ENCODE data around the gene ALDH1L1.

ALDH1L1 gene

GRCh38 chr3:126121632-126122031 lies 58.8 kb downstream of the ALDH1L1 start:
- no peak for TF ChIP-seq POLR2AphosphoS5 (IDR thresholded peaks at IDR 0.05; ENCODE audit: low read depth, low read length)
- TF ChIP-seq FOXP2 (optimal IDR thresholded peaks at IDR 0.05; ENCODE audit: borderline replicate concordance, extremely low read depth, extremely low read length, insufficient read depth): no peak
- TF ChIP-seq SIN3A (IDR thresholded peaks at IDR 0.05; ENCODE audit: borderline replicate concordance, insufficient read depth, low read length): no peak
- no peak for TF ChIP-seq REST (IDR thresholded peaks at IDR 0.05; ENCODE audit: insufficient read depth in 1 of 2, low read depth in 2 of 2, low read length in 2 of 2)

GRCh38 chr3:126121074-126121473 lies 59.3 kb downstream of the ALDH1L1 start:
- no peak for TF ChIP-seq REST (IDR thresholded peaks at IDR 0.05; ENCODE audit: insufficient read depth in 1 of 2, low read depth in 2 of 2, low read length in 2 of 2)
- no peak for TF ChIP-seq POLR2AphosphoS5 (IDR thresholded peaks at IDR 0.05; ENCODE audit: low read depth, low read length)
- TF ChIP-seq FOXP2 (optimal IDR thresholded peaks at IDR 0.05; ENCODE audit: borderline replicate concordance, extremely low read depth, extremely low read length, insufficient read depth): no peak
- TF ChIP-seq SIN3A (IDR thresholded peaks at IDR 0.05; ENCODE audit: borderline replicate concordance, insufficient read depth, low read length): no peak
- no peak for TF ChIP-seq TAF1 (IDR thresholded peaks at IDR 0.05; ENCODE audit: borderline replicate concordance, insufficient read depth, low read length)

- TF ChIP-seq TAF1 (IDR thresholded peaks at IDR 0.05; ENCODE audit: borderline replicate concordance, insufficient read depth, low read length) (no peak), FOXP2 (optimal IDR thresholded peaks at IDR 0.05; ENCODE audit: borderline replicate concordance, extremely low read depth, extremely low read length, insufficient read depth) (no peak), POLR2AphosphoS5 (IDR thresholded peaks at IDR 0.05; ENCODE audit: low read depth, low read length) (no peak), SIN3A (IDR thresholded peaks at IDR 0.05; ENCODE audit: borderline replicate concordance, insufficient read depth, low read length) (no peak), REST (IDR thresholded peaks at IDR 0.05; ENCODE audit: insufficient read depth in 1 of 2, low read depth in 2 of 2, low read length in 2 of 2) (no peak)
Measured at GRCh38 chr3:126119976-126120375, 60.4 kb downstream of the ALDH1L1 start.

- no peak for TF ChIP-seq FOXP2 (optimal IDR thresholded peaks at IDR 0.05; ENCODE audit: borderline replicate concordance, extremely low read depth, extremely low read length, insufficient read depth)
Measured at GRCh38 chr3:126119008-126119675, 61.2 kb downstream of the ALDH1L1 start.

GRCh38 chr3:126118591-126118990 lies 61.8 kb downstream of the ALDH1L1 start:
- TF ChIP-seq POLR2AphosphoS5 (IDR thresholded peaks at IDR 0.05; ENCODE audit: low read depth, low read length) (no peak), TAF1 (IDR thresholded peaks at IDR 0.05; ENCODE audit: borderline replicate concordance, insufficient read depth, low read length) (no peak), REST (IDR thresholded peaks at IDR 0.05; ENCODE audit: insufficient read depth in 1 of 2, low read depth in 2 of 2, low read length in 2 of 2) (no peak), SIN3A (IDR thresholded peaks at IDR 0.05; ENCODE audit: borderline replicate concordance, insufficient read depth, low read length) (no peak), FOXP2 (optimal IDR thresholded peaks at IDR 0.05; ENCODE audit: borderline replicate concordance, extremely low read depth, extremely low read length, insufficient read depth) (no peak)

Data from PFSK-1 (cell line).